ENCODE data around the gene CHAF1A. TPM values are rescaled to one million over a fixed set of nuclear protein-coding genes. Genes with fewer than 3 reads are reported as not detected.

Gene CHAF1A
- total and polyA plus RNA-seq, 2 experiments from 2014 or later, result 113 to 125 TPM

- no peak for TF ChIP-seq ZNF462 (CRISPR knock-in tag; IDR thresholded peaks at IDR 0.05)
- TF ChIP-seq CREB1 (CRISPR knock-in tag; IDR thresholded peaks at IDR 0.05; ENCODE audit: low read depth), result no peak
- TF ChIP-seq STAT1 (IDR thresholded peaks at IDR 0.05; ENCODE audit: unreplicated experiment), result no peak
- TF ChIP-seq ZNF331 (CRISPR knock-in tag; IDR thresholded peaks at IDR 0.05; ENCODE audit: low read depth), result no peak
- TF ChIP-seq, protein P1, sequence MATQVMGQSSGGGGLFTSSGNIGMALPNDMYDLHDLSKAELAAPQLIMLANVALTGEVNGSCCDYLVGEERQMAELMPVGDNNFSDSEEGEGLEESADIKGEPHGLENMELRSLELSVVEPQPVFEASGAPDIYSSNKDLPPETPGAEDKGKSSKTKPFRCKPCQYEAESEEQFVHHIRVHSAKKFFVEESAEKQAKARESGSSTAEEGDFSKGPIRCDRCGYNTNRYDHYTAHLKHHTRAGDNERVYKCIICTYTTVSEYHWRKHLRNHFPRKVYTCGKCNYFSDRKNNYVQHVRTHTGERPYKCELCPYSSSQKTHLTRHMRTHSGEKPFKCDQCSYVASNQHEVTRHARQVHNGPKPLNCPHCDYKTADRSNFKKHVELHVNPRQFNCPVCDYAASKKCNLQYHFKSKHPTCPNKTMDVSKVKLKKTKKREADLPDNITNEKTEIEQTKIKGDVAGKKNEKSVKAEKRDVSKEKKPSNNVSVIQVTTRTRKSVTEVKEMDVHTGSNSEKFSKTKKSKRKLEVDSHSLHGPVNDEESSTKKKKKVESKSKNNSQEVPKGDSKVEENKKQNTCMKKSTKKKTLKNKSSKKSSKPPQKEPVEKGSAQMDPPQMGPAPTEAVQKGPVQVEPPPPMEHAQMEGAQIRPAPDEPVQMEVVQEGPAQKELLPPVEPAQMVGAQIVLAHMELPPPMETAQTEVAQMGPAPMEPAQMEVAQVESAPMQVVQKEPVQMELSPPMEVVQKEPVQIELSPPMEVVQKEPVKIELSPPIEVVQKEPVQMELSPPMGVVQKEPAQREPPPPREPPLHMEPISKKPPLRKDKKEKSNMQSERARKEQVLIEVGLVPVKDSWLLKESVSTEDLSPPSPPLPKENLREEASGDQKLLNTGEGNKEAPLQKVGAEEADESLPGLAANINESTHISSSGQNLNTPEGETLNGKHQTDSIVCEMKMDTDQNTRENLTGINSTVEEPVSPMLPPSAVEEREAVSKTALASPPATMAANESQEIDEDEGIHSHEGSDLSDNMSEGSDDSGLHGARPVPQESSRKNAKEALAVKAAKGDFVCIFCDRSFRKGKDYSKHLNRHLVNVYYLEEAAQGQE (IDR thresholded peaks at IDR 0.05; ENCODE audit: unreplicated experiment), result no peak
- TF ChIP-seq JUNB (IDR thresholded peaks at IDR 0.05; ENCODE audit: unreplicated experiment), result no peak
These were observed 30.6 kb downstream of the CHAF1A start (continued) for GRCh38 chr19:4432918-4433506.

Data from GM23338 (cell line).